OCI-LY7 (cell line): ENCODE results near the gene PLXNB2.

Source experiments
- CTCF ChIP-seq: fragments of 200-600 bp; sonication (generic); conservative IDR thresholded peaks from 2 replicates; pipeline ENCODE4 v1.5.1; 2014; ENCODE audit warnings: mild to moderate bottlenecking, antibody characterized with exemption, low read length, moderate library complexity, mixed read lengths
- EZH2phosphoT487 ChIP-seq: fragments of 200-600 bp; sonication (generic); IDR thresholded peaks from 2 replicates; pipeline ENCODE4 v1.6.1; 2018; ENCODE audit warnings: low read depth, borderline replicate concordance, mild to moderate bottlenecking, mixed run types, antibody characterized with exemption, low read length, moderate library complexity, mixed read lengths

DNA sequence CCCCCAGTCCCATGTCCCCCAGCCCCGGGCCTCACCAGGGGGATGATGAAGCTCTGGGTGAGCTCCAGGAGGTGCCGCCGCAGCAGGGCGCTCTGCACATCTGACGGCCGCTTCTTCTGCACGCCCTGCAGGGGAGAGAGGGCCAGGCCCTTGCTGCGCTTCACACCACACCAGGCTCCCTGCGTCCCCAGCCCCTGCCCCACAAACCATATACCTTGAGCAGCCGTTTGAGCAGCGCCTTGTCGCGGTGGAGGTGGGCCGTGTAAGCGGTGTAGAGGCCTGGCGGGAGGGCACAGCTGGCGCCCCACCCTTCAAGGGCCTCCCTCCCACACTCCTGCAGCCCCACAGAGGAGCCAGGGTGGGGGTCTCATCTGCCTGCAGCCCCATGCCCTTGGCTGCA lies 6.2 kb upstream of the PLXNB2 start:
- TF ChIP-seq CTCF: no peak
- TF ChIP-seq EZH2phosphoT487: no peak
